CD14-positive monocyte (primary cell): ENCODE measurements around the gene DNAL1. TPM values are rescaled to one million over a fixed set of nuclear protein-coding genes. Genes with fewer than 3 reads are reported as not detected.
A peak's percentile ranks its signal among the peaks of the same experiment; 100 is the strongest.

Experiments used
- DNase-seq, 3 donors: peaks; one replicate each; pipeline ENCODE4 v3.0.0-alpha.2; 2011 to 2022
- H2AFZ ChIP-seq: 2 replicates; pipeline ENCODE4 v1.6.0; 2012; ENCODE audit warnings: mild to moderate bottlenecking, low read depth, low read length, inconsistent platforms; ENCODE audit not compliant: insufficient read depth, poor library complexity, severe bottlenecking
- H3K27ac ChIP-seq, 2 donors: 1 replicate in 1 of 2; 2 replicates in 1 of 2; pipeline ENCODE4 v1.5.1; 2012 to 2013; ENCODE audit warnings: low read length in 2 of 2, control low read depth in 1 of 2, inconsistent platforms in 1 of 2, low read depth in 1 of 2, mild to moderate bottlenecking in 1 of 2
- H3K27me3 ChIP-seq, 2 donors: one replicate each; pipeline versions ENCODE4 v1.6.0 to v1.6.1; 2011 to 2013; ENCODE audit warnings: low read length in 2 of 2; ENCODE audit not compliant: control insufficient read depth in 2 of 2, insufficient read depth in 2 of 2
- H3K36me3 ChIP-seq, 2 donors: replicated peaks in 1 of 2; 1 replicate in 1 of 2; 2 replicates in 1 of 2; pipeline versions ENCODE4 v1.5.1 to v1.6.1; 2012 to 2013; ENCODE audit warnings: low read length in 2 of 2, control low read depth in 1 of 2, inconsistent platforms in 1 of 2, mild to moderate bottlenecking in 1 of 2; ENCODE audit not compliant: insufficient read depth in 2 of 2, control insufficient read depth in 1 of 2
- H3K4me1 ChIP-seq, 2 donors: 1 replicate in 1 of 2; 2 replicates in 1 of 2; pipeline versions ENCODE4 v1.5.1 to v1.6.1; 2012 to 2013; ENCODE audit warnings: low read length in 2 of 2, control low read depth in 1 of 2, inconsistent platforms in 1 of 2, mild to moderate bottlenecking in 1 of 2, moderate library complexity in 1 of 2; ENCODE audit not compliant: insufficient read depth in 2 of 2, control insufficient read depth in 1 of 2
- H3K4me2 ChIP-seq: replicated peaks from 2 replicates; pipeline ENCODE3; 2012; ENCODE audit warnings: low read length, moderate library complexity, mild to moderate bottlenecking; ENCODE audit not compliant: poor library complexity, severe bottlenecking; ENCODE audit errors: extremely low read depth
- H3K4me3 ChIP-seq, 3 experiments: fragments of 200-600 bp in 1 of 3; sonication (generic) in 1 of 3; replicated peaks in 1 of 3; 1 replicate in 2 of 3; 2 replicates in 1 of 3; pipeline ENCODE4 v1.5.1; 2011 to 2013; ENCODE audit warnings: low read length in 3 of 3, mild to moderate bottlenecking in 3 of 3, control low read depth in 2 of 3, low read depth in 2 of 3, inconsistent platforms in 1 of 3, moderate library complexity in 1 of 3
- H3K79me2 ChIP-seq: 2 replicates; pipeline ENCODE4 v1.6.0; 2012; ENCODE audit warnings: mild to moderate bottlenecking, control low read depth, inconsistent platforms, low read length, moderate library complexity; ENCODE audit not compliant: insufficient read depth
- H3K9ac ChIP-seq: 2 replicates; pipeline ENCODE4 v1.6.0; 2017; ENCODE audit warnings: low read length, mild to moderate bottlenecking; ENCODE audit not compliant: insufficient read depth, poor library complexity, severe bottlenecking
- H3K9me3 ChIP-seq, 2 donors: replicated peaks in 1 of 2; 1 replicate in 1 of 2; 2 replicates in 1 of 2; pipeline versions ENCODE4 v1.5.1 to v1.6.1; 2012 to 2013; ENCODE audit warnings: low read length in 2 of 2, control low read depth in 1 of 2; ENCODE audit not compliant: control insufficient read depth in 1 of 2, insufficient read depth in 1 of 2
- H4K20me1 ChIP-seq: 2 replicates; pipeline ENCODE4 v1.6.0; 2012; ENCODE audit warnings: mild to moderate bottlenecking, low read length, control low read depth, moderate library complexity; ENCODE audit not compliant: insufficient read depth
- H3K27ac Mint-ChIP-seq, 7 donors: one replicate each; pipeline ENCODE4 v1.8.0; 2020; ENCODE audit warnings: mild to moderate bottlenecking in 7 of 7, mixed read lengths in 7 of 7, moderate library complexity in 6 of 7, inconsistent platforms in 2 of 7
- H3K27me3 Mint-ChIP-seq, 3 donors: one replicate each; pipeline ENCODE4 v1.8.0; 2021 to 2022; ENCODE audit warnings: low read depth in 3 of 3, mild to moderate bottlenecking in 3 of 3, mixed read lengths in 3 of 3, moderate library complexity in 3 of 3, inconsistent platforms in 1 of 3
- H3K36me3 Mint-ChIP-seq, 2 donors: one replicate each; pipeline ENCODE4 v1.8.0; 2020; ENCODE audit warnings: mixed read lengths in 2 of 2, inconsistent platforms in 1 of 2, mild to moderate bottlenecking in 1 of 2
- H3K4me1 Mint-ChIP-seq: one replicate; pipeline ENCODE4 v1.8.0; 2020; ENCODE audit warnings: mild to moderate bottlenecking, mixed read lengths
- H3K4me3 Mint-ChIP-seq, 2 donors: one replicate each; pipeline ENCODE4 v1.8.0; 2020; ENCODE audit warnings: mild to moderate bottlenecking in 2 of 2, mixed read lengths in 2 of 2, moderate library complexity in 1 of 2
- H3K9me3 Mint-ChIP-seq, 7 donors: one replicate each; pipeline ENCODE4 v1.8.0; 2020 to 2022; ENCODE audit warnings: mixed read lengths in 7 of 7, mild to moderate bottlenecking in 6 of 7, moderate library complexity in 6 of 7, inconsistent platforms in 2 of 7
- WGBS: methylation state at CpG from one replicate; pipeline ENCODE4 v1.1.5; 2013; ENCODE audit warnings: missing lambda C conversion rate; ENCODE audit not compliant: insufficient coverage; 5-methylcytosine and 5-hydroxymethylcytosine counted together
- intact Hi-C, 2 donors: fragments of 100-400 bp; cut with micrococcal nuclease; formaldehyde crosslinking; loops; one replicate each; pipeline versions ENCODE4 v1.15.0 to v1.15.1; 2023
- polyA plus RNA-seq, 3 donors: library from polyadenylated mRNA; depleted of rRNA in 1 of 3; unstranded in 2 of 3; stranded (reverse) in 1 of 3; fragments of 300-500 nt in 2 of 3; fragments of >200 nt in 1 of 3; fragmentation: Illumina TruSeq in 2 of 3; gene quantifications; 1 replicate in 2 of 3; 2 replicates in 1 of 3; pipeline ENCODE4 v1.2.3, GENCODE V29; 2012 to 2021
- TF ChIP-seq, protein P1 (sequence below): fragments of 200-600 bp; IDR thresholded peaks from one replicate; pipeline ENCODE4 v1.8.0; 2022; ENCODE audit warnings: antibody characterized with exemption, mild to moderate bottlenecking

DNAL1 gene
- polyA plus RNA-seq, 3 donors = 0.68 to 3.4 (median 2.0) TPM

DNA sequence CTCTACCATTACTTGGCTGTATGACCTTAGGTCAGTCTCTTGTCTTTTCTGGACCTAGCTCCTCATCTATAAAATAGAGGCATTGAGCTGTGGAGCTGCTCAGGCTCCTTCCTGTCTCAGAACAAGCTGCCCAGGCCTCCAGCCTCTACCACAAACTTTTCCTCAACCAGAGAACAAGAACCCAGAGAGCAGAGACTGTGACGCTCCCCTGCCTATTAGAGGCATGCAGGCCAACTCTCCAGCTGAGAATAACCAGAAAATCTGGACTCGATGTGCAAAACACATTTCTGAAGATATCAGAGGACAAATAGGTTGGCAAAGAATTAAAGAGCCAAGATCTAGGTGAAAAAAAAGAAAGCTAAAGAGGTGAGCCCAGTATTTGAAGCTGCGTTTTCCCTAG, 87.2 kb downstream of the DNAL1 start:
- Histone ChIP-seq H3K27me3 (no peaks in the 10 kb centered on the region), H4K20me1 (peaks cover 99% of the 10 kb centered on the region), H3K4me3 (no peak overlapping the region), H3K9ac (no peak overlapping the region), H3K4me2 (no peak overlapping the region), H3K36me3 (peaks cover 64 to 88% of the 10 kb centered on the region in 2 donors), H3K4me1 (peaks cover 12 to 23% of the 10 kb centered on the region in 2 donors), H2AFZ (no peak overlapping the region), H3K9me3 (no peaks in the 10 kb centered on the region), H3K27ac (no peak overlapping the region), H3K79me2 (peaks cover 61% of the 10 kb centered on the region)
- TF ChIP-seq, protein P1, sequence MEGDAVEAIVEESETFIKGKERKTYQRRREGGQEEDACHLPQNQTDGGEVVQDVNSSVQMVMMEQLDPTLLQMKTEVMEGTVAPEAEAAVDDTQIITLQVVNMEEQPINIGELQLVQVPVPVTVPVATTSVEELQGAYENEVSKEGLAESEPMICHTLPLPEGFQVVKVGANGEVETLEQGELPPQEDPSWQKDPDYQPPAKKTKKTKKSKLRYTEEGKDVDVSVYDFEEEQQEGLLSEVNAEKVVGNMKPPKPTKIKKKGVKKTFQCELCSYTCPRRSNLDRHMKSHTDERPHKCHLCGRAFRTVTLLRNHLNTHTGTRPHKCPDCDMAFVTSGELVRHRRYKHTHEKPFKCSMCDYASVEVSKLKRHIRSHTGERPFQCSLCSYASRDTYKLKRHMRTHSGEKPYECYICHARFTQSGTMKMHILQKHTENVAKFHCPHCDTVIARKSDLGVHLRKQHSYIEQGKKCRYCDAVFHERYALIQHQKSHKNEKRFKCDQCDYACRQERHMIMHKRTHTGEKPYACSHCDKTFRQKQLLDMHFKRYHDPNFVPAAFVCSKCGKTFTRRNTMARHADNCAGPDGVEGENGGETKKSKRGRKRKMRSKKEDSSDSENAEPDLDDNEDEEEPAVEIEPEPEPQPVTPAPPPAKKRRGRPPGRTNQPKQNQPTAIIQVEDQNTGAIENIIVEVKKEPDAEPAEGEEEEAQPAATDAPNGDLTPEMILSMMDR = no peak
- intact Hi-C loops = loop anchor here in 1 of 2 donors (5.0 kb wide), 1 partner anchor 35 kb away; no protein-coding TSS in a partner anchor
- Mint-ChIP-seq H3K4me3 (no peak overlapping the region), H3K36me3 (peaks cover 68 to 85% of the 10 kb centered on the region in 2 donors), H3K27me3 (peaks cover 0 to 5% (median 0%) of the 10 kb centered on the region in 3 donors), H3K9me3 (peaks cover 0 to 3% (median 0%) of the 10 kb centered on the region in 7 donors), H3K4me1 (peaks cover 20% of the 10 kb centered on the region), H3K27ac (peak overlapping the region in 6 of 7 donors; percentile 1 to 72 (median 57))
- WGBS = 95% methylated on average over 3 of the region's 3 CpGs
- no peak for DNase-seq

DNA sequence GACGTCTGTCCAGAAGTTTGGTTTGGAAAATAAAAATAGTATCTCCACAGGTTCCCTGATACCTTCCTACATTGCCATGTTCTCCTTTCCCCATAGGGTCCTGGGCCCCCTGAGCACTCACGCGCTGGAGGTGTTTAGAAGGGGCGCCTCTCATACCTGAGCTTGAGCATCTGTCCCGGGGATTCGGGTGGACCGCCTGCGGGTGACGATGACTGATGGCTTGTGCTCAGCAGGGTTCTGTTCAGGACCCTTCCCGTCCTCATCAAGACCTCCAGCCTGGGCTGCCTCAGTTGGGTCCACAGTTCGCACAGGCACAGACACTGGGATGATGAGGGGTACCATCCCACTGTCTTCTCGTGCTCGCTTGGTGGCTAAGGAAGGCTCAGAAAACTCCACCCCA, 92.1 kb downstream of the DNAL1 start:
- TF ChIP-seq, protein P1 = no peak
- WGBS = 95% methylated on average over 8 of the region's 13 CpGs
- no peak overlapping the region for H2AFZ ChIP-seq
- H3K27ac ChIP-seq = peak overlapping the region in 1 of 2 donors; percentile 44
- no peak overlapping the region for H3K4me2 ChIP-seq
- H3K27me3 ChIP-seq = no peaks in the 10 kb centered on the region
- intact Hi-C loops = no loop called here
- Mint-ChIP-seq H3K36me3 (peaks cover 53 to 72% of the 10 kb centered on the region in 2 donors), H3K27ac (peak overlapping the region in 4 of 7 donors; percentile 21 to 54 (median 42)), H3K9me3 (peaks cover 0 to 2% (median 0%) of the 10 kb centered on the region in 7 donors), H3K27me3 (peaks cover 0 to 3% (median 0%) of the 10 kb centered on the region in 3 donors), H3K4me3 (no peak overlapping the region), H3K4me1 (peaks cover 27% of the 10 kb centered on the region)
- H4K20me1 ChIP-seq = peaks cover 99% of the 10 kb centered on the region
- peaks cover 57 to 75% of the 10 kb centered on the region in 2 donors for H3K36me3 ChIP-seq
- no peak overlapping the region for H3K4me3 ChIP-seq
- peaks cover 78% of the 10 kb centered on the region for H3K79me2 ChIP-seq
- peaks cover 22 to 30% of the 10 kb centered on the region in 2 donors for H3K4me1 ChIP-seq
- no peak overlapping the region for H3K9ac ChIP-seq
- peak in 1 of 3 donors; percentile 2 for DNase-seq
- H3K9me3 ChIP-seq = no peaks in the 10 kb centered on the region
